CD14-positive monocyte (primary cell): ENCODE measurements around the gene SAMD4B. TPM values are rescaled to one million over a fixed set of nuclear protein-coding genes. Genes with fewer than 3 reads are reported as not detected.

Experiments
- DNase-seq, 3 donors: peaks; one replicate each; pipeline ENCODE4 v3.0.0-alpha.2; 2011 to 2022
- H2AFZ ChIP-seq: 2 replicates; pipeline ENCODE4 v1.6.0; 2012; ENCODE audit warnings: mild to moderate bottlenecking, low read depth, low read length, inconsistent platforms; ENCODE audit not compliant: insufficient read depth, poor library complexity, severe bottlenecking
- H3K27ac ChIP-seq, 2 donors: 1 replicate in 1 of 2; 2 replicates in 1 of 2; pipeline ENCODE4 v1.5.1; 2012 to 2013; ENCODE audit warnings: low read length in 2 of 2, control low read depth in 1 of 2, inconsistent platforms in 1 of 2, low read depth in 1 of 2, mild to moderate bottlenecking in 1 of 2
- H3K27me3 ChIP-seq, 2 donors: one replicate each; pipeline versions ENCODE4 v1.6.0 to v1.6.1; 2011 to 2013; ENCODE audit warnings: low read length in 2 of 2; ENCODE audit not compliant: control insufficient read depth in 2 of 2, insufficient read depth in 2 of 2
- H3K36me3 ChIP-seq, 2 donors: replicated peaks in 1 of 2; 1 replicate in 1 of 2; 2 replicates in 1 of 2; pipeline versions ENCODE4 v1.5.1 to v1.6.1; 2012 to 2013; ENCODE audit warnings: low read length in 2 of 2, control low read depth in 1 of 2, inconsistent platforms in 1 of 2, mild to moderate bottlenecking in 1 of 2; ENCODE audit not compliant: insufficient read depth in 2 of 2, control insufficient read depth in 1 of 2
- H3K4me1 ChIP-seq, 2 donors: 1 replicate in 1 of 2; 2 replicates in 1 of 2; pipeline versions ENCODE4 v1.5.1 to v1.6.1; 2012 to 2013; ENCODE audit warnings: low read length in 2 of 2, control low read depth in 1 of 2, inconsistent platforms in 1 of 2, mild to moderate bottlenecking in 1 of 2, moderate library complexity in 1 of 2; ENCODE audit not compliant: insufficient read depth in 2 of 2, control insufficient read depth in 1 of 2
- H3K4me2 ChIP-seq: replicated peaks from 2 replicates; pipeline ENCODE3; 2012; ENCODE audit warnings: low read length, moderate library complexity, mild to moderate bottlenecking; ENCODE audit not compliant: poor library complexity, severe bottlenecking; ENCODE audit errors: extremely low read depth
- H3K4me3 ChIP-seq, 3 experiments: fragments of 200-600 bp in 1 of 3; sonication (generic) in 1 of 3; replicated peaks in 1 of 3; 1 replicate in 2 of 3; 2 replicates in 1 of 3; pipeline ENCODE4 v1.5.1; 2011 to 2013; ENCODE audit warnings: low read length in 3 of 3, mild to moderate bottlenecking in 3 of 3, control low read depth in 2 of 3, low read depth in 2 of 3, inconsistent platforms in 1 of 3, moderate library complexity in 1 of 3
- H3K79me2 ChIP-seq: 2 replicates; pipeline ENCODE4 v1.6.0; 2012; ENCODE audit warnings: mild to moderate bottlenecking, control low read depth, inconsistent platforms, low read length, moderate library complexity; ENCODE audit not compliant: insufficient read depth
- H3K9ac ChIP-seq: 2 replicates; pipeline ENCODE4 v1.6.0; 2017; ENCODE audit warnings: low read length, mild to moderate bottlenecking; ENCODE audit not compliant: insufficient read depth, poor library complexity, severe bottlenecking
- H3K9me3 ChIP-seq, 2 donors: replicated peaks in 1 of 2; 1 replicate in 1 of 2; 2 replicates in 1 of 2; pipeline versions ENCODE4 v1.5.1 to v1.6.1; 2012 to 2013; ENCODE audit warnings: low read length in 2 of 2, control low read depth in 1 of 2; ENCODE audit not compliant: control insufficient read depth in 1 of 2, insufficient read depth in 1 of 2
- H4K20me1 ChIP-seq: 2 replicates; pipeline ENCODE4 v1.6.0; 2012; ENCODE audit warnings: mild to moderate bottlenecking, low read length, control low read depth, moderate library complexity; ENCODE audit not compliant: insufficient read depth
- H3K27ac Mint-ChIP-seq, 7 donors: one replicate each; pipeline ENCODE4 v1.8.0; 2020; ENCODE audit warnings: mild to moderate bottlenecking in 7 of 7, mixed read lengths in 7 of 7, moderate library complexity in 6 of 7, inconsistent platforms in 2 of 7
- H3K27me3 Mint-ChIP-seq, 3 donors: one replicate each; pipeline ENCODE4 v1.8.0; 2021 to 2022; ENCODE audit warnings: low read depth in 3 of 3, mild to moderate bottlenecking in 3 of 3, mixed read lengths in 3 of 3, moderate library complexity in 3 of 3, inconsistent platforms in 1 of 3
- H3K36me3 Mint-ChIP-seq, 2 donors: one replicate each; pipeline ENCODE4 v1.8.0; 2020; ENCODE audit warnings: mixed read lengths in 2 of 2, inconsistent platforms in 1 of 2, mild to moderate bottlenecking in 1 of 2
- H3K4me1 Mint-ChIP-seq: one replicate; pipeline ENCODE4 v1.8.0; 2020; ENCODE audit warnings: mild to moderate bottlenecking, mixed read lengths
- H3K4me3 Mint-ChIP-seq, 2 donors: one replicate each; pipeline ENCODE4 v1.8.0; 2020; ENCODE audit warnings: mild to moderate bottlenecking in 2 of 2, mixed read lengths in 2 of 2, moderate library complexity in 1 of 2
- H3K9me3 Mint-ChIP-seq, 7 donors: one replicate each; pipeline ENCODE4 v1.8.0; 2020 to 2022; ENCODE audit warnings: mixed read lengths in 7 of 7, mild to moderate bottlenecking in 6 of 7, moderate library complexity in 6 of 7, inconsistent platforms in 2 of 7
- whole genome bisulfite sequencing: methylation state at CpG from one replicate; pipeline ENCODE4 v1.1.5; 2013; ENCODE audit warnings: missing lambda C conversion rate; ENCODE audit not compliant: insufficient coverage; 5-methylcytosine and 5-hydroxymethylcytosine counted together
- intact Hi-C, 2 donors: fragments of 100-400 bp; cut with micrococcal nuclease; formaldehyde crosslinking; loops; one replicate each; pipeline versions ENCODE4 v1.15.0 to v1.15.1; 2023
- polyA plus RNA-seq, 3 donors: library from polyadenylated mRNA; depleted of rRNA in 1 of 3; unstranded in 2 of 3; stranded (reverse) in 1 of 3; fragments of 300-500 nt in 2 of 3; fragments of >200 nt in 1 of 3; fragmentation: Illumina TruSeq in 2 of 3; gene quantifications; 1 replicate in 2 of 3; 2 replicates in 1 of 3; pipeline ENCODE4 v1.2.3, GENCODE V29; 2012 to 2021
- TF ChIP-seq, protein P1 (sequence below): fragments of 200-600 bp; IDR thresholded peaks from one replicate; pipeline ENCODE4 v1.8.0; 2022; ENCODE audit warnings: antibody characterized with exemption, mild to moderate bottlenecking

Gene SAMD4B
- polyA plus RNA-seq, 3 donors = 4.5 to 56.6 (median 5.6) TPM

- H3K27me3 Mint-ChIP-seq = peaks cover 0 to 3% (median 2%) of the 10 kb centered on the region in 3 donors
- Histone ChIP-seq H3K79me2 (peaks cover 77% of the 10 kb centered on the region), H3K4me2 (peak overlapping the region; percentile 34), H3K36me3 (peaks cover 23 to 44% of the 10 kb centered on the region in 2 donors), H3K9me3 (no peaks in the 10 kb centered on the region), H3K4me1 (peaks cover 46 to 77% of the 10 kb centered on the region in 2 donors), H3K4me3 (peak overlapping the region in 1 of 3 experiments; percentile 34), H4K20me1 (peaks cover 49% of the 10 kb centered on the region), H3K9ac (no peak overlapping the region), H3K27ac (no peak overlapping the region), H3K27me3 (no peaks in the 10 kb centered on the region), H2AFZ (no peak overlapping the region)
- peaks cover 64% of the 10 kb centered on the region for H3K4me1 Mint-ChIP-seq
- H3K4me3 Mint-ChIP-seq = peak overlapping the region in 1 of 2 donors; percentile 12
- 96% methylated on average over 5 of the region's 6 CpGs for WGBS
- TF ChIP-seq, protein P1, sequence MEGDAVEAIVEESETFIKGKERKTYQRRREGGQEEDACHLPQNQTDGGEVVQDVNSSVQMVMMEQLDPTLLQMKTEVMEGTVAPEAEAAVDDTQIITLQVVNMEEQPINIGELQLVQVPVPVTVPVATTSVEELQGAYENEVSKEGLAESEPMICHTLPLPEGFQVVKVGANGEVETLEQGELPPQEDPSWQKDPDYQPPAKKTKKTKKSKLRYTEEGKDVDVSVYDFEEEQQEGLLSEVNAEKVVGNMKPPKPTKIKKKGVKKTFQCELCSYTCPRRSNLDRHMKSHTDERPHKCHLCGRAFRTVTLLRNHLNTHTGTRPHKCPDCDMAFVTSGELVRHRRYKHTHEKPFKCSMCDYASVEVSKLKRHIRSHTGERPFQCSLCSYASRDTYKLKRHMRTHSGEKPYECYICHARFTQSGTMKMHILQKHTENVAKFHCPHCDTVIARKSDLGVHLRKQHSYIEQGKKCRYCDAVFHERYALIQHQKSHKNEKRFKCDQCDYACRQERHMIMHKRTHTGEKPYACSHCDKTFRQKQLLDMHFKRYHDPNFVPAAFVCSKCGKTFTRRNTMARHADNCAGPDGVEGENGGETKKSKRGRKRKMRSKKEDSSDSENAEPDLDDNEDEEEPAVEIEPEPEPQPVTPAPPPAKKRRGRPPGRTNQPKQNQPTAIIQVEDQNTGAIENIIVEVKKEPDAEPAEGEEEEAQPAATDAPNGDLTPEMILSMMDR = no peak
- peak overlapping the region in 4 of 7 donors; percentile 54 to 85 (median 73) for H3K27ac Mint-ChIP-seq
- peaks cover 34 to 49% of the 10 kb centered on the region in 2 donors for H3K36me3 Mint-ChIP-seq
- intact Hi-C loops = no loop called here
- peaks cover 0 to 7% (median 4%) of the 10 kb centered on the region in 7 donors for H3K9me3 Mint-ChIP-seq
- no peak for DNase-seq
Measured at GRCh38 chr19:39333507-39333906, 8.7 kb upstream of the SAMD4B start.

DNA sequence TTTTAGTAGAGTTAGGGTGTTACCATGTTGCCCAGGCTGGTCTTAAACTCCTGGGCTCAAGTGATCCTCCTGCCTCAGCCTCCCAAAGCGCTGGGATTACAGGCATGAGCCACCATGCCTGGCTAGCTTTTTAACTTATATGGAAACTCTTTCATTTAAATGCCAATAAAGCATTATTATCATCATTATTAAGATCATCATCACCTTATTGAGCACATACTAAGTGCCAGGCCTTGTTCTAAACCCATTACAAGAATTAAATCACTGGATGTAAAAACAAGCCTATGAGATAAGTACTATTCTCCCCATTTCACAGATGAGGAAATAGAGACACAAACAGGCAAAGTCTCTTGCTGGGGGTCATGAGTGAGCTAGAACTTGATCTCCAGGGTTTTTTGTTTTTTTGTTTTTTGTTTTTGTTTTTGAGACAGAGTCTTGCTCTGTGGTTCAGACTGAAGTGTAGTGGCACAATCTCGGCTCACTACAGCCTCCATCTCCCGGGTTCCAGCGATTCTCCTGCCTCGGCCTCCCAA, 7.7 kb upstream of the SAMD4B start:
- WGBS = no CpG with 5 or more reads among the region's 5 CpGs
- Mint-ChIP-seq H3K27me3 (peaks cover 0 to 3% (median 2%) of the 10 kb centered on the region in 3 donors), H3K36me3 (peaks cover 26 to 40% of the 10 kb centered on the region in 2 donors), H3K9me3 (peaks cover 0 to 7% (median 4%) of the 10 kb centered on the region in 7 donors), H3K27ac (peak overlapping the region; percentile 89 to 99 (median 97)), H3K4me1 (peaks cover 55% of the 10 kb centered on the region), H3K4me3 (peak overlapping the region; percentile 98 to 99)
- peak overlapping the region; percentile 93 to 98 (median 96) for H3K4me3 ChIP-seq
- DNase-seq = no peak
- TF ChIP-seq, protein P1 = no peak
- intact Hi-C loops = no loop called here
- peaks cover 80% of the 10 kb centered on the region for H3K79me2 ChIP-seq
- H2AFZ ChIP-seq = no peak overlapping the region
- peaks cover 50 to 75% of the 10 kb centered on the region in 2 donors for H3K4me1 ChIP-seq
- H3K9me3 ChIP-seq = no peaks in the 10 kb centered on the region
- no peaks in the 10 kb centered on the region for H3K27me3 ChIP-seq
- peak overlapping the region; percentile 94 for H3K27ac ChIP-seq
- H3K9ac ChIP-seq = peak overlapping the region; percentile 84
- H3K4me2 ChIP-seq = peak overlapping the region; percentile 87
- peaks cover 14 to 34% of the 10 kb centered on the region in 2 donors for H3K36me3 ChIP-seq
- H4K20me1 ChIP-seq = peaks cover 39% of the 10 kb centered on the region
